Measurements from ENCODE around the gene TOGARAM2.

The TOGARAM2 gene

GRCh38 chr2:29053223-29053622 lies 72.1 kb downstream of the TOGARAM2 start:
- no peak for DNase-seq (ENCODE audit: low read depth in 2 of 2)

DNA sequence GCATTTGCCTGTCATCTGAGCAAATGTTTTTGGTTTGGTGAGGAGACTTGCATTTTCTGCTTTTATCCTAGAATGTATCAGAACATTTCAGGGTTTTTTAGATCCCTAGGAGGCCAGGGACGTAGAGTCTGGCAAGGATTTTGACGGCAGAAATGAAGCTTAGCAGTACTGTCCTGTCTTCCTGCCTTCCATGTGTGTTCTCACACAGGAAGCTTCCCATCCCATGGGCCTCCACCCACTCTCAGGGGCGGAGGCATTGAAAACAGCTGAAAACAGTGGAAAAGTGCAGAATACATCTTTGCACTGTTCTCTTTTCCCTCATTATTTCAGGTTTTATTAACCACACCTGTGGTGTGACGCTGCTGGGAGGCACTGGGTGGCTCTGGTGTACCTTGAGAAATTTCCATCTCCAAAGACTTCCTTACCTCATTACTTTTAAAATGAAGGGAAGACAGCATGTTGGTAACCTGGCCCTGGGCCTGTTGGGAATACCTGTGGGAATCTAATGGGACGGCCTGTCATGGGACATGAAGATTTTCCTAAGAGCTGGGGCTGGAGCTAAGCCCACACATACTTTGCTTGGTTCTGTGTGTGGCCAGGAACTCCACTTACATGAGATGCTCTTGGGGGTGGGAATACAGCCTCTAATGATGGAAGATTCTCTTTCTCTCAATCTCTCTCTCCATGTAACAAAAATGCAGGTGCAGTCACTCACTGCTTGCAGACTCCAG lies 72.7 kb downstream of the TOGARAM2 start:
- no peak for DNase-seq (ENCODE audit: low read depth in 2 of 2)

GRCh38 chr2:29054430-29054829 lies 73.3 kb downstream of the TOGARAM2 start:
- no peak for DNase-seq (ENCODE audit: low read depth in 2 of 2)

- no peak for DNase-seq (ENCODE audit: low read depth in 2 of 2)
Observed at GRCh38 chr2:29055601-29056000, 74.5 kb downstream of the TOGARAM2 start.

DNA sequence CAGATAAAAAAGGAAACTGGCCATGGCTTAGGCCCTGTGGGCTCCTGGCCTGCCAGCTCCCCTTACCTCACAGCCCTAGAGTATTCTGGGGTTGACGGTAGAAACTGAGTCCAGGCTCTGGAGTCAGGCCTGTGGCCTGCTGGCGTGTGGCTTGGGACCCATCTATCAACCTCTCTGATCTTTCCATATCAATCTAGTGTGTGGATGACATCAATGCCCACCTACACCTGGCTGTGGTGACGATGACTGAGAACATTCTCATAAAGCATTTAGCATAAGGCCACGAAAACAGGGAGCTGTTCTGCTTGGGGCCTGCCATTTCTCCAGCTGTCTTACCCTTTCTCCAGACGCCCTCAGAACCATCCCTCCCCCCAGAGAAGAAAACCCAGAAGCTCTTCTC lies 75.4 kb downstream of the TOGARAM2 start:
- DNase-seq (ENCODE audit: low read depth in 2 of 2): no peak

DNA sequence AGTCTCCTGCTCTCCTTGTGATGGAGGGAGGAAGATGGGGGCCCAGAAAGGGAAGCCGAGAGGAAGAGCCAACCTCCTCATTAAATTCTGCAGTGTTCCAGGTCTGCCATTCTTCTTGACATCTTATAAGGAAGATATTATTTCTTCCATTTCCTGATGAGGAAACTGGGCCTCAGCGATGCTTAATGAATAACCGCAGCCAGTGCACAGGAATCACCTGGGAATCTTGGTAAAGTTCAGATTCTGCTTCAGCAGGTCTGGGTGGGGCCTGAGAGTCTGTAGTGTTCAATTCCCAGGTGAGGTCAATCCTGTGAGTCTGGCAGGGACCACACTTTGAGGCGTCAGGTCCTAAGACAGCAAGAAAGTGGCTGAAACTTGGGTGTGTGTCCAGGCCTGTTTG lies 75.9 kb downstream of the TOGARAM2 start:
- no peak for DNase-seq (ENCODE audit: low read depth in 2 of 2)

DNA sequence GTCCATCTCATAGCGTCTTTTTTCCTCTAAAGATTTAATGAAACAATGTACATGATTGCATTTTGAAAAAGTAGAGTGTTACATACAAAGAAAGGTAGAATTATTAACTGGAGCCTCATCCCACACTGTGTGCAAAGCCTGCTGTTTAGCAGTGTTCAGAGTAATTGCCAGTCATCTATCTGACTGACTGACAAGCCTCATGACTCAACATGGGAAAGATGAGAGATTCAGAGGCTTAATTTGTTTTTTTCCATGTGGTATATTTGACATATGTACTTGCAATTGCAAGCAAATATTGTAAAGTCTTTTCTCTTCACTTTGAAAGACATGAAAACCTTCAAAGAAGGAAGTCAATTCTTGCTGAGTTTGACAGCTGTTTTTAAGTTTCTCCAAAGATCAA lies 78.5 kb downstream of the TOGARAM2 start:
- DNase-seq (ENCODE audit: low read depth in 2 of 2): no peak

DNA sequence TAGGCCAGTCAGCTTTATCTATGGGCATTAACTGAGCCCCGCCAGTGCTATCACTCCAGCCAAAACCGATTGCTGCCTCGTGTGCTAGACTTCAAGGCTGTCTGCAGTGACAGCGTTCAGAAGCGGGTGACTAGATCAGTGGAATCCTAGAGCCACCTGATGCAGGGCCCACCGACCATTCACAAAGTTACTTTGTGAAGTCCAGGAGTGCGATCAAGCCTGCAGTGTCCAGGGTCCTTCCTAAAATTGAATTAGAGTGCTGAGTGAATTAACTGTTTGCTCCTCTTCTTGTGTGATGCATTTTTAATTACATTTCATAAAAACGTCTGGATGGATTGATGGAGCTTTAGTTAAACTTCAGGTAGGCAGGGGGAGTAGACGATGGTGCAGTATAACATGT lies 79.3 kb downstream of the TOGARAM2 start:
- no peak for DNase-seq (ENCODE audit: low read depth in 2 of 2)

GRCh38 chr2:29061176-29061575 lies 80.1 kb downstream of the TOGARAM2 start:
- no peak for DNase-seq (ENCODE audit: low read depth in 2 of 2)

- no peak for DNase-seq (ENCODE audit: low read depth in 2 of 2)
Observed at GRCh38 chr2:29061616-29062015, 80.5 kb downstream of the TOGARAM2 start.

GRCh38 chr2:29062371-29062770 lies 81.3 kb downstream of the TOGARAM2 start:
- no peak for DNase-seq (ENCODE audit: low read depth in 2 of 2)

GRCh38 chr2:29063056-29063455 lies 82.0 kb downstream of the TOGARAM2 start:
- DNase-seq (ENCODE audit: low read depth in 2 of 2): no peak

DNA sequence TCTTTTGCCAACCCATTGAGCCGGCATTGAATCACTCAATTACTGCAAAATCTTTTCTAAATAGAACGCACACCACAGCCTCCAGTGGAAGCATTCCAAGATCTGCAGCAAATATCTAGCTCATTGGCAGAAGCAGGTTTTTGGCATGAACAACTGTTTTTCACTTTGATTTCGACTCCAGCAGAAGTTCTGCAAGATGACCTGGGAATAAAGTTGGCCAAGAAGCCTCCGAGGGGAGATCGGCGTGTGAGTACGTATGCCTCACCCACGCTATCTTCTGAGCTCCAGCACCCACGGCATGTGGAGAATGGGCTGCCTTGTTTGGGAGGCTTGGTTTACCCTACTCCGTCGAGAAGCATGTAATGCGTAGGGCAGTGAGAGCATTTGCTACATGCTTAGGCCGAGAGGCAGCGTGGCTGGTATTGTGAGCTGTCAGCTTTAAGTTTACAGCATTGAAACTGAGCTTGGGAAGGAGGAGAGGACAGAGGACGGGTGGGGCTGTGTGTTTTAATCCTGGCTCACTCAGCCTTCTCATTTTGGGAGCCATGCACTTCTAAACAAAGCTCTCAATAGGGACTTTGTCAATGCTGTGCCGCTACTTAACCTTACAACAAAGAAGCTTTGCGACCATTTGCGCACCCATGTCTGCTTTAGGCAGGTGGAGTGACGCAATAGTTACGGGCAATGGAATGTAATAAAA lies 82.7 kb downstream of the TOGARAM2 start:
- DNase-seq (ENCODE audit: low read depth in 2 of 2): peak; percentile 40 to 42

DNA sequence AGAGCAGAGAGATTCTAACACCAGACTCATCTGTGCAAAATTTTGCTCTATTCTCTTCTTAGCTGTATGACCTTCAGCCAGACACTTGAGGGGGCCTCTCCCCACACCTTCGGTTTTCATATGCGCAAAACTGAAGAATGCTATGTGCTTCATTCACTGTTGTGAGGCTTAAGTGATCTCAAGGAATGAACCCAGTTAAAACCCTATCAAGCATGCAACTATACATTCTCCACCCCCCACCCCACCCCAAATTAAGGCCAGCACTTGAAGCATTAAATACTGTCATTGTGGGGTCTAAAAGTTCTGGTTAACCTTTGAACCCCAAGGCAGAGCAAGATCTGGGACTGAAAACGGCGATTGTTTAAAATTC lies 83.2 kb downstream of the TOGARAM2 start:
- no peak for DNase-seq (ENCODE audit: low read depth in 2 of 2)

GRCh38 chr2:29064746-29065067 lies 83.6 kb downstream of the TOGARAM2 start:
- no peak for DNase-seq (ENCODE audit: low read depth in 2 of 2)

DNA sequence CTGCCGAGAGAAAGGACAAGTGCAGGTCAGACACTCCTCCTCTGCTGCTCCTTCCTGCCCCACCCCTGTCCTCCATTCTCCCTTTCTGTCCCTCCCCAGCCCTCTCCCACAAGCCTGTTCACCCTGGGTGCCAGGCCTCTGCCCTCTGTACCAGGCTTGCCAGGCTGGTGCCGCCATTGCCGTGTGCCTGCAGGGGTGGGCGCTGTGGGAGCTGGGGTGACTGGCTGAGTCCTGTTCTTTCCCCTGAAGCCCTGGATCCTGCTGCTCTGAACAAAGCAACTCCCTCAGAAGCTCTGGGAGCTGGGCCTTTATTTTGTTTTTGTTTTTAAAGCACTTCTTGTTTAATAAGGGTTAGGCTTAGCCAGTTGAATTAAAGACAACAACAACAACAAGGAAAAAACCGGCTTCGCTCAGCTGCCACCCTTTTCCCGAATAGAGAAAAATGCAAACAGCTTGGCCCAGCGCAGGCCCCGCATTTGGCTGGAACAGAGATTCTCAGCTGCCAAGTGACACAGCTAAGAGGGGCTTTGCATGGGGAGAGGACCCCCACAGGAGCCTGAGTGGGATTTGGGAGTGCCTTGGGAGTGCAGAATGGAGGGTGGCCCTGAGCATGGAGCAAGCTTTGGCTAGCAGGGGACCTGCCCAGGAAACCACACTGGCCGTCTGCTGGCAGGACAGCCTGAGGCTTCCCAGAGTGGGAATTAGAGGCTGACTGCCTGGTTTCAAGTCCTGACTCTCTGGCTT lies 84.1 kb downstream of the TOGARAM2 start:
- DNase-seq (ENCODE audit: low read depth in 2 of 2): no peak

- no peak for DNase-seq (ENCODE audit: low read depth in 2 of 2)
Observed at GRCh38 chr2:29066271-29066860, 85.3 kb downstream of the TOGARAM2 start.

GRCh38 chr2:29066997-29067605 lies 86.0 kb downstream of the TOGARAM2 start:
- no peak for DNase-seq (ENCODE audit: low read depth in 2 of 2)

DNA sequence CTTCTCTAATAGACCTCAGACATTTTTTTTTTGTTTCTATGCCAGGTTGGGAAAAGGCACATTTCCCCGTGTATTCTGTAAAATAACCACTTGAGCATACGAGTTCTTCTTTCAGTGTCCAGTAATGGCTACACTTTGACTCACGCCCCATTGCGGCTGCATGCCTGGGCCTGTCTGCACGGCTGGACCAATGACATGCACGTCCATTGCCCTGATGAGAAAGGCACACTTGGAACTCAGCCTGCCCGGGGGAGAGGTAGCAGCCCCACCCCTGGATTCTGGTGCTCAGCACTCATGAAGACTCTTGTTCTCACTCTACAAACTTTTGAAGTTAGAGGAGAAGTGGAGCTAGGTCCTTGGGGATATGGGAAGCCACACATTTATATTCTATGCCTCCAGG lies 87.4 kb downstream of the TOGARAM2 start:
- DNase-seq (ENCODE audit: low read depth in 2 of 2): no peak

GRCh38 chr2:29070526-29070925 lies 89.4 kb downstream of the TOGARAM2 start:
- DNase-seq (ENCODE audit: low read depth in 2 of 2): no peak

DNA sequence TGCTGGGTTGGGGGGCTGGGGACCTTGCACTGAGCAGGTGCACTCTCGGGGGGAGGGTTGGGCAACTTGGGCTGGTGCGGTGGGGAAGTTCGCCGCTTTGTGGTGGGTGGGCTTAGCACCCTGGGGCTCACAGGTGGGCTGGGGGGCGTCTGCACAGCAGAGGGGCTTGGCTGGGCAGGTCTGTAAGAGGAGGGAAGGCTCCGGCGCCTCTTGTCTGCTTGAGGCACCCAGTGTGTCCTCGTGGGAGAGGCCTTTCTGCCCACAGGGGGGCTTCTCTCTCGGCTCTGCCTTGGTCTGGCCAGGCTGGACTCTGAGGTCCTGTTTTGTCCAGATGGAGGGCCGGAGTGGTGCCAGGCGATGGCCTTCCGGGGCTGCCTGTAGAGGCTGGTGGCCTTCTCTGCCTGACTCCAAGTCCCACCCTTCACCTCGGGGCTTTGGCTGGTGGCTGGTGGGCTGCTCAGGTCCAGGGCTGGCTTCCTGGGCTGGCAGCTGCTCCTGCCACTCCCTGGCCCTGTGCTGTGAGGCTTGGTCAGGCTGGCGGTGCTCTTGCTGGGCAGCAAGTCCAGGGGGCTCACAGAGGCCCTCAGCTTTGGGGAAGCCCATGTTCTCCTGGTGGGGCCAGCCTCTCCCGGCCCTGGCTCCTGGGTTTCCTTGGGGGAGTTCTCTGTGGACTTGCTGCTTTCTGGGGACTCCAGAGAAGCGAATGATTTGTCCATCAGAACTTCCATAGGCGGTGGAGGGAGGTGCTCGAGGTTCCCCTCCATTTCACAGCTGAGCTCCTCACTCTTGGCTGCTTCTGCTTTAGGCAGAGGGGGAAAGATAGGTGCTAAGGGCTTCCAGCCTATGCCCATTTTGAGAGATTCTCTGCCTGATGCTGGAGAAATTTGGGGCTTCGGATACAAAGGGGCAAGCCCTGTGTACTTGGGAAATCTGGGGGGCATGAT lies 90.2 kb downstream of the TOGARAM2 start:
- no peak for DNase-seq (ENCODE audit: low read depth in 2 of 2)
